HepG2 (cell line): ENCODE data around the gene TM2D1. TPM values are rescaled to one million over a fixed set of nuclear protein-coding genes. Genes with fewer than 3 reads are reported as not detected.

ENCODE experiments used
- ATAC-seq: fragments of 200-7000 bp; cut with Tn5 transposase; 3 replicates; pipeline ENCODE4 v1.9.1; 2020; ENCODE audit warnings: mild to moderate bottlenecking, moderate library complexity
- BruUV-seq: library from RNA; stranded (reverse); fragments of 400-500 nt; replicated peaks from 2 replicates; lab custom pipeline; 2021; lab: Mats Ljungman, UMichigan
- CTCF ChIA-PET: fragments of 300-600 bp; formaldehyde crosslinking; extraction: SDS; loops from one replicate; lab custom pipeline; 2021; ENCODE audit warnings: low total read pairs, inconsistent platforms, low intra/inter-chr PET ratio; lab: Yijun Ruan, JAX
- POLR2A ChIA-PET: fragments of 350-600 bp; sonication (Branson Sonifier 250); formaldehyde crosslinking; loops from one replicate; lab custom pipeline; 2020; ENCODE audit warnings: antibody characterized with exemption, inconsistent platforms; lab: Yijun Ruan, JAX
- DNase-seq: peaks from one replicate; pipeline ENCODE4 v3.0.0-alpha.2; 2015; ENCODE audit warnings: low spot score
- FAIRE-seq: peaks from 3 replicates; lab custom pipeline; 2011; peaks lifted over from hg19 to GRCh38; lab: Jason Lieb, UNC
- H2AFZ ChIP-seq: one replicate; pipeline ENCODE4 v1.6.1; 2011; ENCODE audit warnings: low read length, inconsistent platforms
- H3K27ac ChIP-seq: fragments of 300-600 bp; 3 replicates; pipeline ENCODE4 v1.8.0; 2011; ENCODE audit warnings: mixed run types, mild to moderate bottlenecking, mixed read lengths, low read length, inconsistent platforms; ENCODE audit not compliant: insufficient read depth; ENCODE audit errors: extremely low read length
- H3K27me3 ChIP-seq, 2 experiments: fragments of 200-600 bp in 1 of 2; 2 replicates in 1 of 2; 3 replicates in 1 of 2; pipeline versions ENCODE4 v1.6.0 to v1.8.0; 2011; ENCODE audit warnings: low read length in 2 of 2, mild to moderate bottlenecking in 2 of 2, moderate library complexity in 2 of 2, inconsistent platforms in 1 of 2; ENCODE audit not compliant: insufficient read depth in 2 of 2, control insufficient read depth in 1 of 2
- H3K36me3 ChIP-seq, 2 experiments: fragments of 200-600 bp in 1 of 2; replicated peaks in 1 of 2; 2 replicates in 1 of 2; 3 replicates in 1 of 2; pipeline versions ENCODE4 v1.5.1 to v1.8.0; 2011; ENCODE audit warnings: low read length in 2 of 2, inconsistent platforms in 1 of 2; ENCODE audit not compliant: insufficient read depth in 2 of 2, control insufficient read depth in 1 of 2
- H3K4me1 ChIP-seq: 2 replicates; pipeline ENCODE4 v1.5.1; 2012; ENCODE audit warnings: low read length, inconsistent platforms; ENCODE audit not compliant: insufficient read depth
- H3K4me2 ChIP-seq: 2 replicates; pipeline ENCODE4 v1.6.0; 2011; ENCODE audit warnings: low read depth, low read length, inconsistent platforms
- H3K4me3 ChIP-seq, 3 experiments: fragments of 200-600 bp in 1 of 3; sonication (generic), shearing (Covaris generic) in 1 of 3; replicated peaks in 1 of 3; 2 replicates each; pipeline ENCODE4 v1.5.1; 2011 to 2016; ENCODE audit warnings: low read length in 3 of 3, inconsistent platforms in 2 of 3, low read depth in 2 of 3, mild to moderate bottlenecking in 2 of 3, control low read depth in 1 of 3, mixed read lengths in 1 of 3; ENCODE audit not compliant: insufficient read depth in 1 of 3
- H3K79me2 ChIP-seq: one replicate; pipeline ENCODE4 v1.6.1; 2011; ENCODE audit warnings: low read length, inconsistent platforms; ENCODE audit not compliant: insufficient read depth
- H3K9ac ChIP-seq: 2 replicates; pipeline ENCODE4 v1.6.0; 2011; ENCODE audit warnings: mild to moderate bottlenecking, low read depth, low read length, inconsistent platforms; ENCODE audit not compliant: insufficient read depth
- H3K9me3 ChIP-seq: 2 replicates; pipeline ENCODE4 v1.5.1; 2012; ENCODE audit warnings: mild to moderate bottlenecking, low read length
- H4K20me1 ChIP-seq: 2 replicates; pipeline ENCODE4 v1.6.0; 2011; ENCODE audit warnings: inconsistent platforms, mild to moderate bottlenecking, low read length, moderate library complexity; ENCODE audit not compliant: insufficient read depth
- ARHGAP35 ChIP-seq: sonication (generic); formaldehyde crosslinking; IDR thresholded peaks from 2 replicates; pipeline ENCODE4 v1.9.0; 2022; ENCODE audit warnings: mild to moderate bottlenecking, inconsistent platforms, moderate library complexity, missing genetic modification reagents, borderline replicate concordance
- CREB1 ChIP-seq, 2 experiments: fragments of 450-650 bp in 1 of 2; IDR thresholded peaks; 2 replicates each; pipeline ENCODE4 v1.6.1; 2016 to 2017; ENCODE audit warnings: control low read depth in 1 of 2, mild to moderate bottlenecking in 1 of 2, missing compliant biosample characterization in 1 of 2, missing genetic modification characterization in 1 of 2
- GATA4 ChIP-seq: sonication (generic); IDR thresholded peaks from 2 replicates; pipeline ENCODE4 v1.6.1; 2016; ENCODE audit warnings: antibody characterized with exemption, low read depth, borderline replicate concordance
- KDM4B ChIP-seq: sonication (generic); formaldehyde crosslinking; IDR thresholded peaks from 2 replicates; pipeline ENCODE4 v1.4.0; 2020; ENCODE audit warnings: missing genetic modification reagents
- NONO ChIP-seq, 2 experiments: fragments of 450-650 bp in 1 of 2; sonication (generic) in 1 of 2; formaldehyde crosslinking in 1 of 2; IDR thresholded peaks in 1 of 2; conservative IDR thresholded peaks in 1 of 2; 2 replicates each; pipeline versions ENCODE4 v1.6.1 to v1.8.0; 2017 to 2022; ENCODE audit warnings: mild to moderate bottlenecking in 1 of 2, missing genetic modification reagents in 1 of 2, moderate library complexity in 1 of 2
- NR2C2 ChIP-seq: sonication (generic); formaldehyde crosslinking; IDR thresholded peaks from 2 replicates; pipeline ENCODE4 v1.4.0; 2020; ENCODE audit warnings: missing genetic modification reagents, mild to moderate bottlenecking, moderate library complexity, borderline replicate concordance
- PAF1 ChIP-seq: IDR thresholded peaks from 2 replicates; pipeline ENCODE4 v1.6.1; 2016; ENCODE audit warnings: missing genetic modification reagents, missing compliant biosample characterization
- PAWR ChIP-seq: sonication (generic); formaldehyde crosslinking; IDR thresholded peaks from 2 replicates; pipeline ENCODE4 v1.4.0; 2020; ENCODE audit warnings: missing genetic modification reagents, mild to moderate bottlenecking, borderline replicate concordance
- ZBTB38 ChIP-seq: sonication (generic); formaldehyde crosslinking; IDR thresholded peaks from 2 replicates; pipeline ENCODE4 v1.5.1; 2020; ENCODE audit warnings: mild to moderate bottlenecking, missing genetic modification reagents
- ZNF281 ChIP-seq: sonication (generic); formaldehyde crosslinking; IDR thresholded peaks from 2 replicates; pipeline ENCODE4 v1.4.0; 2020; ENCODE audit warnings: missing genetic modification reagents, borderline replicate concordance
- ZNF337 ChIP-seq: sonication (generic); formaldehyde crosslinking; IDR thresholded peaks from 2 replicates; pipeline ENCODE4 v1.5.1; 2020; ENCODE audit warnings: missing genetic modification reagents, low read depth, mild to moderate bottlenecking, borderline replicate concordance
- ZNF562 ChIP-seq: sonication (generic); formaldehyde crosslinking; IDR thresholded peaks from 2 replicates; pipeline ENCODE4 v1.8.0; 2022; ENCODE audit warnings: missing genetic modification reagents, borderline replicate concordance
- ZNF646 ChIP-seq: sonication (generic); formaldehyde crosslinking; IDR thresholded peaks from 2 replicates; pipeline ENCODE4 v1.9.0; 2021; ENCODE audit warnings: mild to moderate bottlenecking, missing genetic modification reagents
- WGBS: methylation state at CpG from one replicate; pipeline ENCODE4 v1.1.6; 2017; ENCODE audit warnings: low lambda C conversion rate; 5-methylcytosine and 5-hydroxymethylcytosine counted together
- in situ Hi-C: cut with HindIII; loops from 2 replicates; pipeline ENCODE4 v1.10.0; 2017; ENCODE audit warnings: low pct_unique_long_range_greater_than_20kb; ENCODE audit not compliant: extremely low pct_ligation_motif_present
- intact Hi-C: fragments of 100-400 bp; cut with micrococcal nuclease; formaldehyde crosslinking; loops from one replicate; pipeline ENCODE4 v1.10.0; 2022; ENCODE audit not compliant: unreplicated experiment
- polyA plus RNA-seq, 8 experiments: library from polyadenylated mRNA; depleted of rRNA in 3 of 8; stranded (reverse) in 7 of 8; unstranded in 1 of 8; fragments of >200 nt; fragmentation: Illumina TruSeq in 4 of 8; extraction: Trizol in 4 of 8; gene quantifications; 2 replicates each; pipeline versions ENCODE4 v1.2.1 to v1.2.3, GENCODE V29; 2011 to 2016; ENCODE audit warnings: low read depth in 4 of 8, missing spikeins in 1 of 8, mixed read lengths in 1 of 8; ENCODE audit not compliant: insufficient read depth in 1 of 8
- total RNA-seq, 5 experiments: library from RNA; depleted of rRNA; stranded (reverse); fragments of >200 nt; fragmentation: Illumina TruSeq; extraction: Trizol; gene quantifications; 2 replicates each; pipeline ENCODE4 v1.2.3, GENCODE V29; 2016; ENCODE audit warnings: low read depth in 1 of 5

Gene TM2D1
- total and polyA plus RNA-seq, 2 of the 13 experiments (the other 11 are each of a cell fraction or from before 2014, with no cell fraction given) = 26.6 to 49.0 TPM

GRCh38 chr1:61635557-61635956, 89.4 kb downstream of the TM2D1 start:
- in situ Hi-C loops (no loop called here), intact Hi-C loops (no loop called here)
- no peak overlapping the region for H3K4me2 ChIP-seq
- FAIRE-seq (no peak), DNase-seq (no peak), ATAC-seq (no peak)
- H3K27ac ChIP-seq = no peak overlapping the region
- H4K20me1 ChIP-seq = no peaks in the 10 kb centered on the region
- ChIA-PET CTCF (no interaction called here), POLR2A (no interaction called here)
- H3K4me3 ChIP-seq = no peak overlapping the region
- H3K27me3 ChIP-seq = peaks cover 0 to 28% of the 10 kb centered on the region in 2 experiments; a peak in 3 of 5 replicates
- no peak for TF ChIP-seq NONO (IDR thresholded peaks at IDR 0.05)
- TF ChIP-seq NONO (CRISPR knock-in tag; conservative IDR thresholded peaks at IDR 0.05) = no peak
- TF ChIP-seq PAF1 (CRISPR knock-in tag) = no peak
- TF ChIP-seq KDM4B (CRISPR knock-in tag) = no peak
- no peak for TF ChIP-seq ZNF646 (CRISPR knock-in tag)
- no peak for TF ChIP-seq NR2C2 (CRISPR knock-in tag)
- no peak for TF ChIP-seq ZNF337 (CRISPR knock-in tag)
- no peak for TF ChIP-seq PAWR (CRISPR knock-in tag)
- TF ChIP-seq ZNF562 = no peak
- no peak for TF ChIP-seq ZBTB38
- no peak for TF ChIP-seq ARHGAP35
- no peak for TF ChIP-seq CREB1 (IDR thresholded peaks at IDR 0.05)
- no peak for TF ChIP-seq CREB1 (CRISPR knock-in tag; IDR thresholded peaks at IDR 0.05)
- no peak for TF ChIP-seq GATA4
- TF ChIP-seq ZNF281 (CRISPR knock-in tag) = no peak
- no peaks in the 10 kb centered on the region for H3K79me2 ChIP-seq
- WGBS = 22% methylated on average over 4 of the region's 4 CpGs
- H3K9me3 ChIP-seq = no peaks in the 10 kb centered on the region
- no peaks in the 10 kb centered on the region for H3K4me1 ChIP-seq
- no peak overlapping the region for H2AFZ ChIP-seq
- H3K9ac ChIP-seq = no peak overlapping the region
- BruUV-seq = no TSS peak
- H3K36me3 ChIP-seq = no peaks in the 10 kb centered on the region
